ENCODE data around the gene ZNG1B.
"Not testable (repeated sequence)": the region's sequence is repeated elsewhere in the genome, so short reads cannot be mapped to it uniquely, and the experiment has no call there.

ZNG1B gene

DNA sequence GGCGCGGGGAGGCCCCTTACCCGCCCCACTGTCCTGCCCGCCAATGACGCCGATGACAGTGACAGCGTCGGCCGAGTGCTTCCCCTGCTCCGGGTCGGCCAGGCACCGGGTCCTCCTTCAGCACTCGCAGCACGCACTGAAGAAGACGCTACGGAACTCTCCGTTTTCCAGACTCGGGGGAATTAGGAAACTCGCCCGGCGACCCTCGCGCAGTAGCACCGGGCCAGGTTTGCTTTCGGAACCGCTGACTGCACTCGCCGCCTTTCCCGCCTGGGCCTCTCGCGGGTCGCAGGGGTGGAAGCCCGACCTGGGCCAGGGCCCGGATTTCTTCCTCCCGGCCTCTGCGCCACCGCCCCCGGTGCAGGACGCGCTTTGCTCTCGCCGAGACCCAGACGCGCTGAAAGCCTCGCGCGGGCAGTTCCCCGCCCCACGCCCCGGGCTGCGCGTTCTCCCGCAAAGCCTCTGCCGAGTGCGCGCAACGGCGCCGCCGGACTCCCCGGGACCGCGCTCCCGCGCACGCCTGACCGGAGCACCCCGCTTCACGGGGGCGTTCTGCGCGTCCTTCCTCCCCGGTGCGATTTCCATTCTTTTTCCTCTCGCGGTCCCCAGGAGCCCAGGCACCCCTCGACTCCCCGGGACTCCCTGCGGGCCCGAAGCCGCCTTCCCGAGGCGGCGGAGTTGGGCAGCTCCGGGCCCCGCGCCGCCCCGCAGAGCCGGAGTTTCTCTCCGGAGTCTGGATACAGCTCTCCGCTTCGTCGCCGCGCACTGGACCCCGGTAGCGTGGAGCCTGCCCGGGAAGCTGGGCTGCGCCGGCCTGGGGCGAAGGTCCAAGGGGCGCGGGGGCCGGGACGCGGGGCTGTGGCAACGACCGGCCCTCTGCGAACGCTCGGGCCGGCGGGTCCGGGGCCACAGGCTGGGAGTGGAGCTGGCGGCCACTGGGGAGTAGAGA, 65.9 kb downstream of the ZNG1B start:
- in situ Hi-C loops (cut with MboI; ENCODE audit: low sequenced_read_pairs), result not testable (repeated sequence)

DNA sequence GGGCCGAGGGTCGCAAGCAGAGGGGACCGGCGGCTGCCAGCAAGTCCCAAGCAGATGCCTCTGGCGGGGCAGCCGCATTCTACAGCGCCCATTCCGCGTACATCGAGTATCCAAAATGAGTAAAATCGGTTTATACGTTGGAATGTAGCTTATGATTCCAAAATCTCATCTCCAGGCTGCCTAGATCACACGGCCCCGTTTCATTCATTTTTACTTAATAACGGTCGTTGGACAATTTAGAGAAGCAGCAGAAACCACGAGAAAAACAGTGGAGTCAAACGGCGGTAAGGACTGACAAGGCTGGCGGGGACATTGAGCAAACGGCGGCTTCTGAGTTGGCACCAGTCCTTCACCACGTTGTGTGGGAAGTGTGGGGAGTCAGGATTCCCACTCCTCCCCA, 66.6 kb downstream of the ZNG1B start:
- in situ Hi-C loops (cut with MboI; ENCODE audit: low sequenced_read_pairs), result not testable (repeated sequence)

DNA sequence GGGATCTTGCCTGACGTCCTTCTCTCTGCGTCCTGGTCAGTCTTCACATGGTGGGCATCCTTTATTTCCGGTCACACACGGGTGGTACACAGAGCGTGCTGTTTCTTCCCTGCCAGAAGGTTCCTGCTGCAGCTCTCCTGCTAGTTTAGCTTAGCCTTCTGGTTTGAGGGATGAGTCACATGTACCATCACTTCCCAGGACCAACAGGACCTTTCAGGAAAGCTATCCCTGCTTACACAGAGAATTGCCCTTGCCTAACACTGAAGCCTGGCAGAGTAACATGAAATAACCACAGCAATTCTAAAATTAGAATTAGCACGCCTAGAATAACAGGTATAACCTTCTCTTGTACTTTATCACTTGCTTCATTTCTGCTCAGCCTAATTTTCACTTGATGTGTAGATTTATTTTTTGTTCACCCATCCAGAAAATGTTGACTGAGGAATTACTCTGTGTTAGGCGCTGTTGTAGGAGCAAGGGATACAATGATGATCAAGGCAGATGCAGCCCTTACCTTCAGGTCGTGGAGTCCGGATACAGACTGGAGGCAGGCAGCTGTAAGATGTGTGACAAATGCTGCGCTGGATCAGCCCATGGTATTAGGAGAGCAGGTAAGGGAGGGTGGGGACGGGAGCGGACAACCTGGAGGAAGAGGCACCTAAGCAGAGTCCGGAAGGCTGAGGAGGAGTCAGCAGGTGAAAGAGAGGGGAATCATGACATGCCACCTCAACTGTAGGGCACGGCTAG, 70.1 kb downstream of the ZNG1B start:
- in situ Hi-C loops (cut with MboI; ENCODE audit: low sequenced_read_pairs), result not testable (repeated sequence)

- in situ Hi-C loops (cut with MboI; ENCODE audit: low sequenced_read_pairs), result not testable (repeated sequence)
Observed at GRCh38 chr2:113508187-113508586, 70.7 kb downstream of the ZNG1B start.

GRCh38 chr2:113510913-113511312, 73.4 kb downstream of the ZNG1B start:
- in situ Hi-C loops (cut with MboI; ENCODE audit: low sequenced_read_pairs), result not testable (repeated sequence)

GRCh38 chr2:113511859-113512258, 74.4 kb downstream of the ZNG1B start:
- in situ Hi-C loops (cut with MboI; ENCODE audit: low sequenced_read_pairs), result not testable (repeated sequence)

GRCh38 chr2:113515457-113515856, 78.0 kb downstream of the ZNG1B start:
- in situ Hi-C loops (cut with MboI; ENCODE audit: low sequenced_read_pairs), result not testable (repeated sequence)

DNA sequence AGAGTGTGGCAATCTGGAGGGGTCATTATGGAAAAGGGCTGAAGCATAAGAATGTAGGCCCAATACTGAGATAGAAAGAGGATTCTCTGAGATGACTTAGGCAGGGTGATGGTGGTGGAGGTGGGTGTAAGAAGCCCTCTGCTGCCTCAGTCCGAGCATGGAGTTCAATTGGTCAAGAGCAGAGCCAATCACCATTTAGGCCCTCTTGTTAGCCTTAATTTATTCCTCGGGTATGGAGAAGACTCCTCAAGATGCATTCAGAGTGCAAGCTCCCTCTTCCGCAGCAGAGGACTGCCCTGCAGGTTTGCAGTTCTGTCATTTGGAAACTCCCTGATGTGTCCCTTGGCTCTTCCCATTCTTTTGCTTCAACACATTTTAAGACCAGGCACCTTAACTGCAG, 78.5 kb downstream of the ZNG1B start:
- in situ Hi-C loops (cut with MboI; ENCODE audit: low sequenced_read_pairs), result not testable (repeated sequence)

DNA sequence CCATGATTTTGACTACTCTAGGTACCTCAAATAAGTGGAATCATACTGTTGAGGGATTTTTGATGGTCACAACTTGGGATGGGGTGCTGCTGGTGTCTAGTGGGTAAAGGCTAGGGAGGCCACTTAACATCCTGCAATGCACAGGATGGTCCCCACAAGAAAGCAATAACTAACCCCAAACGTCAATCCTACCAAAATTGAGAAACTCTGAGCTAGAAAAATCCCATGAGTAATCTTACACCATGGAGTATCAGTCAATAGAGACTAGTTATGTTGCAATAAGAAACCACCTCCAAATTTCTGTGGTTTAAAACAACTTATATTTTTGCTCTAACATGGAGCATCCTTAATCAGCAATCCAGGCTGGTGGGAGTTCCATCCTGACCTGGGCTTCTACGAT, 79.5 kb downstream of the ZNG1B start:
- in situ Hi-C loops (cut with MboI; ENCODE audit: low sequenced_read_pairs), result not testable (repeated sequence)

- in situ Hi-C loops (cut with MboI; ENCODE audit: low sequenced_read_pairs), result not testable (repeated sequence)
Observed at GRCh38 chr2:113520837-113521236, 83.3 kb downstream of the ZNG1B start.

- in situ Hi-C loops (cut with MboI; ENCODE audit: low sequenced_read_pairs), result not testable (repeated sequence)
Observed at GRCh38 chr2:113521492-113521891, 84.0 kb downstream of the ZNG1B start.

GRCh38 chr2:113524986-113525385, 87.5 kb downstream of the ZNG1B start:
- in situ Hi-C loops (cut with MboI; ENCODE audit: low sequenced_read_pairs), result not testable (repeated sequence)

GRCh38 chr2:113527350-113528045, 90.0 kb downstream of the ZNG1B start:
- in situ Hi-C loops (cut with MboI; ENCODE audit: low sequenced_read_pairs), result not testable (repeated sequence)

DNA sequence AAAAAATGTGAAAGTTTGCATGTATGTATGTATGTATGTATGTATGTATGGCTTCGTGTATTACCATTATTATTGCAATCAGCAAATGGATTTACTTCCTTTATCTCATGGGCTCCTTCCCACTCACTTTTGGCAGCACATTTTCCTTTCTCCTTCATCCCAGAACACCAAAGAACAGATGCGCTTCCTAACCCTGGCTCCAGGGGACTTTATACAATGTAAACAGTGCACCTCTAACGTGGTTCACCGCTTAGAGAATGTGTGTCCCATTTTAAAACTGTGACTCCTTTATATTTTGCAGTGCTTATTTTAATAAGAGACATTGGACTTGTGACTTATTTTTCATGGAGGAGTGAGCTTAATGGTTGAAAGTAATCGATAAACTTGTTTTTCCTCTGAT, 90.6 kb downstream of the ZNG1B start:
- in situ Hi-C loops (cut with MboI; ENCODE audit: low sequenced_read_pairs), result not testable (repeated sequence)

DNA sequence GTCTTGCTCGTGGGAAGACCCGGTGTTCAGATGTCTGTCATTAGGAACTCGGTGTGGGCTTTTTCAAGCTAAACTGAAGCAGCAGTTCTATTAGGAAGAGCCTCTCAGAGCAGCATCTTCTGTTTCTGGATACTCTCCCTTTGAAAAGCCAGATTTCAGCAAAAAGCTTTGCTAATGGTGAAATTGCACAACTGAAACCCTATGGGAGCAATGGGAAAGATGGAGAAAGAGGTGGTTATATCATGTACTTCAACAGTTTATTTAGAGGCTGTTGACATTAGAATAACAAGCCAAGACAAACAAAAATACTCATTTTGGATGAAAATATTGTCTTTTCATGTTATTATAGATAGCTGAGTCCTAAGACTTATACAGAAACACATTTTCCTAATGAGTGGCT, 91.4 kb downstream of the ZNG1B start:
- in situ Hi-C loops (cut with MboI; ENCODE audit: low sequenced_read_pairs), result not testable (repeated sequence)

DNA sequence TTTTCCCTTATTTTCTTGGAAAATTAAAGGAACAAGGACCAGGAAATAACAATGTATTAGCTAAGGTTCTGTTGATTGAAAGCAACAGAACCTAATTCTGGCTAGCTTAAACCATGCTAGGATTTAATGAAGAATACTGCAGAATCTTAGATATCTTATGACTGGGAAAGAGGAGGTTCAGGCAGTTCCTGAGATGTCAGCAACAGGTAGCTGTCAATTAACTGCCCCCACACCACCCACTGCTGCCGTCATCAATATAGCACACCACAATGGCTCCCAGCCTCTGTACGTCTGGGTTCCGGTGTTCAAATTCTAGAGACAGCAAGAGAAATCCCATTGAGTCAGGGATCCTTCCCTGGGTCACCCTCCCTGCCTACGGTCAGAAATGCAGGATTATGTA, 95.5 kb downstream of the ZNG1B start:
- in situ Hi-C loops (cut with MboI; ENCODE audit: low sequenced_read_pairs), result not testable (repeated sequence)

DNA sequence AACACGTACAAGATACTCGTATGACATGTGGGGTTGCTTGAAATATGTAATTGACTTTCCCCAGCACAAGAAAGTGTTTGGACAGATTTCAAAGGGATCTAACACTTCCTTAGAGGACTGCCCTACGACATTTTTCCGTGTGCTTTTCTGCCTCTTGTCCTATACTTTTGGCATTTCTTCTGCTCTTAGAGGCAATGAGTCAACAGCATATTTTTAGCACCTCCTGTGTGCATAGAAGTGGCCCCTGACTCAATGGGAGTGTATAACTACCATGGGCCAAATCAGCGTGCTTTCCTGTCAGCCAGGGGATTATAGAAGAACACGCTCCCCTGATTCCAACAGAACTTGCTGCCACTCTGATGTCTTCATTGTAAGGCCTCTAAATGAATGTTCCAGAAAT, 99.1 kb downstream of the ZNG1B start:
- in situ Hi-C loops (cut with MboI; ENCODE audit: low sequenced_read_pairs), result not testable (repeated sequence)

DNA sequence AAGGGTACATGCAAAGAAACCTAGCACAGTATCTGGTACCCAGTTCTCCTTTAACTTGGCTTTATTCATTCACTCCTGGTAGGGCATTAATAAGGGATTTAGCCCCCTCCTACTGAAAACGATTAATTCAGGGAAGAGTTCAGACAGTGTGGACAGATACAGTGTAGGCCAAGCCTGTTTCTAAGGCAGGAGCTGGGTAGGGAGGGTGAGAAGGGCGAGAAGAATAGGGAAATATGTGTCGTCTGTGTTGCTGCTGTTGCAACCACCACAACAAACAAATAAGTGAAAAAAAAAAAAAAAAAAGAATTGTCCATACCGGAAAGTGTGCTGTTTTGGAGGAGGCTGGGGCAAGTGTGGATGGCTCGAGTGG, 103.3 kb downstream of the ZNG1B start:
- in situ Hi-C loops (cut with MboI; ENCODE audit: low sequenced_read_pairs), result not testable (repeated sequence)

GRCh38 chr2:113541204-113541975, 103.9 kb downstream of the ZNG1B start:
- in situ Hi-C loops (cut with MboI; ENCODE audit: low sequenced_read_pairs), result not testable (repeated sequence)

DNA sequence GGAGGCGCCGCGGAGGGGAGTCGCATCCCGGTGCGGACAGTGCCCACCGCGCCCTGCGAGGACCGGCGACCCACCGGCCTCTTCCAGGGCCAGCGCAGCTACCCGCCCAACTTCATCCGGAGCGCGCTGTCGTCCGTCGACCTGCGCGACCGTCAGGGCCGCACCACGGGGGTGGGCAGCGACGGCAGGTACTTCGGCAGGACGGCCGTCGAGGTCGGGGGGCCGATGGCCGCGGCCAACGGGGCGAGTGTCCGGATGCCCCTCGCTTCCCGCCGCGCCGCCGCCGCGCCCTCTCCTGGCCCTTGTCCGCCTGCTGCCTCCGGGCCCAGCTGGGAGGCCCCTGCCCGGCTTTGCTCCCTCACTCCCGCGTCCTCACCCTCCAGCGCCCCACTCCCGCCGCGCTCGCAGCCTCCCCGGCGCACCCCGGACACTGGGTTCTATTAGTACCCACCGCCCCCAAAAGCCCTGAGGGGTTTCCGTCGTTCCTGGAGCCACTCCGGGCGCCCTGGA, 104.5 kb downstream of the ZNG1B start:
- in situ Hi-C loops (cut with MboI; ENCODE audit: low sequenced_read_pairs), result not testable (repeated sequence)

Data from hTERT RPE-1 (cell line).